GM21786 (cell line): Measurements from ENCODE around the gene RRAGC.
"Not testable (repeated sequence)": the region's sequence is repeated elsewhere in the genome, so short reads cannot be mapped to it uniquely, and the experiment has no call there.

Experiments used
- ATAC-seq: cut with Tn5 transposase; IDR thresholded peaks from one replicate; pipeline ENCODE4 v1.9.1; 2021; ENCODE audit not compliant: unreplicated experiment

RRAGC gene

DNA sequence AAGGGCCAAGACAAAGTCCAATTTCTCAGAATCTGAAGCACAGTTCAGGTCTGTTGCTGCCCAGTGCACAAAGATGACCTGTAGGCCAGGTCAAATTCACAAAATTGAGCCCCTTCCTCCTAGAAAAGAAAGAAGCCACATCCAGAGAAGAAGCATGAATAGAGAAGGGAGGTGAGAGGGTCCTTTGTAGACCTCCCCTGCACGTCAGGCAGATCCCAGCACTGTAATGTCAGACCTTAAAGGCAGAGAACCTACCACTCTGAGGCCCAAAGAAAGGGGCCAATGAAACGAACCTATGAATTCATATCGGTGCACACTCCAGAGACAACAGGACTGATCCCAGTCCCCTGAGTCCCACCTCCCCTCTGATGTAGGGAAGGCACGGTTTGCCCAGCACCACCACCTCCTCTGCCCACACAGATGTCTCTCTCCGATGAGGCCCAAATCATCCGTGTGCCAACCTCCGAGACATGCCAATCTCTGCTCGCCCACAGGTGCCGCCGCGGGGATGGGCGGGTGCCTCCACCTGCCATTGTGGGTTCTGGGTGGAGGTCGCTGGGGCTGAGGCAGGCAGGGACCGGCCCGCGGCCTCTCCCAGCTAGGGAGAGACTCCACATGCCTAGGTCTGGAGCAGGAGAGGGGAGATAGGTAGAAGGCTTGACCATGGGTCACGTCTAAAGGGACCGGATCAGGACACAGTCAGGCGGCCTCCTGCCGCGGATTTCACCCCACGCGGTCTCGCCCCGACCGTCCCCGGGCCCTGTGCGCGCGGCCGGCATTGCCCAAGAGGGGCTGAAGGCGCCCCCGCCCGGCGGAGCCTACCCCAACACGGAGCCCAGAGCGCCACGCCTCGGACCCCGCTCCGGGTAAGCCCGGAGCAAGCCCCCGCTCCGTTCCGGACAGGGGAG, 42.1 kb downstream of the RRAGC start:
- no peak for ATAC-seq

DNA sequence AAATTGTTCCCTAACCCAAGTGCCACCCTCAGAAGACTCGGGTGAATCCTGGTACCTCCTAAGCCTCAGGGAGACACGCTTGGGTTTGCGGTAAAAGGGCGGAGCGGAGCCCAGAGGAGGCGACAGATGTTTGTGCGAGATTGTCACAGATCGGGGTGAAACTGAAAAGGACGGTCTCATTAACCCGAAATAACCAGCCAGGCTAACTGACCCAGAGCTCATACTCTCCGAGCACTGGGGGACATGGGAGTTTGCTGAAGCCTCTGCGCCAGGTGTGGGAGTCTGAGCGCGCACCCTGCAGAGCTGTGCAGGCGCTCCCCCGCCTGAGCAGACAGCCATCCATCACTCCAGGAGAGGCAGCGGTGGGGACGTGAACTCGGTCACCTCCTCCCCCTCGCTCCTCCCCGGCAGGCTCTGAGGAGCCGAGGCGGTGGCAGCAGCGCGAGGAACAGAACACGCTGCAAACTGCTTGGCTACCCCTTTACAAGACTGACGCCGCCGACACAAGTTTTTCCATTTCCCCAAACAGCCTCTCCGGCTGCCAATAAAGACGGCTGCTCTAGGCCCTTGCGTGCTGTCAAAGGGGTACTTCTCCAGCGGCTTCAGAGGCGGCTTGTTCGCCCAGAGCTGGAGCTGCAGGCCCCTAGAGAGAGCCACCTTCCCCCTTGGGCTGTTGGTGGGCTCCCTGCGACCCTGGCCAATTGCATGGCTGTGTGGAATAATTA, 43.5 kb downstream of the RRAGC start:
- ATAC-seq = peak; percentile 77

DNA sequence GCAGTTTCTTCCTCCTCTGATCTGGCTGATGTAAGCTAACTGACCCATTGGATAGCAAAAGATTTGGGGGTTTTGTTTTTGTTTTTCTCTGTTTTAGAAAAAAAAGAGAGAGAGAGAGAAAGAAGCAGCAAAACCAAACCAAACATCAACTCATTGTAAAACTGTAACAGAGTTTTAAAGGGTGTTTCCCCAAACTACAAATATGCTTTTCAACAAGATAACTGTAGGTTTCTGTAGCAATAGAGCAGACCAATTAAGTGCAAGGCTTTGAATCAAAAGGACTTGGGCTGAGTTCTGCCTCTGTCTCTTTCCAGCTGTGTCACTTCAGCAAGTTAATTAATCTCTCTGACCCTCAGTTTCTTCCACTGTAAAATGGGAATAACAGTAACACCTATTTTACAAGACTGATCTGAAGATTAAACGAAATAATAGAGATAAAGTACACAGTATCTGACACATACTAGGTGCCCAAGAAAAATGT, 44.5 kb downstream of the RRAGC start:
- no peak for ATAC-seq

DNA sequence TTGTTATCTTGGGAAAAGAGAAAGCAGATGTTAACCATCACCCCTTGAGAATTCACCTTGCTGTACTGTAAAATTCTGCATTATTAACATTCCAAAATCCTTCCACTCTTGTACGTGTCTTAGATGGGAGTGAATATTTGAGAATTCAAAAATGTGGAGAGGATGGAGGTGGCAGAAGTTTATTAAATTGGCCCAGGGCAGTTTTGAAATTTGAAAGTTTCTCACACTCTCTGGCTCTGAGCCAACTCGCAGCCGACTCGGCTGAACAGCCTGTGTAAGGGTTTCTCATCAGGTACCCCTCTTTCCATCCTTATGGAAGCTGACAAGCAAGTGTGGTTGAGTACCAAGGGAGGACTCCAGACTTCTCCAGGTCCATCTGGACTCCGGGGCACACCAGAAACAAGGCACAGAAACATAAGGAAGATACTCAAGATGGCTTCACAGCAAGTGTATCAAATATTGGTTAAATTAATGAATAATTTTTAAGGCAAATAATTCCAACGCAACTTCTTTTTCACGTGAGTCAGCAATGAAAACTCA, 45.1 kb downstream of the RRAGC start:
- no peak for ATAC-seq

DNA sequence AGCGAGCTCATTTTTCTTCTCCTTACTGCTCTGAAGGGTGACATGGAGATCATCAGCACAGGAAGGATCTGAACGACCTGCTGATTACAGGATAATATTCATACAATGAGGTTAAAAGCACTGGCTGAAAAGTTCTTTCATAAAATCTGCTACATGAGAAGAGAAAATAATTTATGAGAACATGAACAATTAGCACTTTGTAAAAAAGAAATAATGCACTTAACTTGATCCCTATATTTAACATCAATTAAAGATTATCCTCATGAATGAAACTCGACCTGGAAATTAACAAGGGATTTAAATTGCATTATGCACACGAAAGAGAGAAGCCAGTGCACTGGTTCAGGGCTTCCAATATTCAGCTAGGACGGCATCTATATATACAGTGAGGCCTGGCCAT, 46.6 kb downstream of the RRAGC start:
- ATAC-seq = no peak

DNA sequence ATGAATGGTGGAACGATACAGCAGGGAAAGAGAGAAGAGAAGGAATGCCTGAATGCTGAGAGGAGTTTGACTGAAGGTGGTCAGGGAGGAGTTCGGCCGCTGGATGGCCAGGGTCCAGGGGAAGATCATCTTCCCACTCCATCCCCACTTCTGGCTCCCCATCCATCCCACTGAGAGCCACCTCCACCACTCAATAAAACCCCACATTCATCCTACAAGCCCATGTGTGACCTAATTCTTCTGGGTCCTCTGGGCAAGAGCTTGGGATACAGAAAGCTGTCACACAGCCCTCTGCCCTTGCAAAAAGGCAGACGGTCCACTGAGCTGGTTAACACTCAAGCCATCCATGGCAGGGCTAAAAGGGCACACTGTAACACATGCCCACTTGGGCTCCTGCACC, 48.1 kb downstream of the RRAGC start:
- not testable (repeated sequence) for ATAC-seq

DNA sequence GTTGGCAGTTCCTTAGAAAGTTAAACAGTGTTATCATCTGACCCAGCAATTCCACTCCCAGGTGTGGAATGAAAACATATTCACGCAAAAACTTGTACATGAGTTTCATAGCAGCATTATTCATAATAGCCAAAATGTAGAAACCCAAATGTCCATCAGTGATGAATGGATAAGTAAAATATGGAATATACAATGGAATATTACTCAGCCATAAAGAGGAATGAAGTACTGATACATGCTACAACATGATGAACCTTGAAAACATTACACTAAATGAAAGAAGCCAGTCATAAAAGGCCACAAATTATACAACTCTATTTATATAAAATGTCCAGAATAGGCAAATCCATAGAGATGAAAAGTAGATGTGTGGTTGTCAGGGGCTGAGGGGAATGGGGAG, 53.5 kb downstream of the RRAGC start:
- no peak for ATAC-seq

DNA sequence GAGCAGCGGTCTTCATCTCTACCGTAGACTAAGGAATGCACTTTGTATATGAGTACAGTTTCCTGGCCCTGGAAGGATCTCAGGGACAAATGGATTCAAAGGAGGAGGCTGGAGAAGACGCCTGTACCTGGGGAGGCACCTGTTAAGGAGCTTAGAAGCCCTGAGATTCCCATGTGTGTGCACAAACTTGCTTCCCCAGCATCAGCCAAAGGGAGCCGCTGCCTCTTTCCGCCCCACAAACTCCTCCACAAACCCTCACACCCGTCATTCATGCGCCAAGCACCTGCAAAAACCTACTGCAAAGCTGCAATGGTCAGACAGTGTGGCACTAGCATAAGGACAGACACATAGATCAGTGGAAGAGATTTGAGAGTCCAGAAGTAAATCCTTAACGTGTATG, 54.5 kb downstream of the RRAGC start:
- ATAC-seq = no peak

DNA sequence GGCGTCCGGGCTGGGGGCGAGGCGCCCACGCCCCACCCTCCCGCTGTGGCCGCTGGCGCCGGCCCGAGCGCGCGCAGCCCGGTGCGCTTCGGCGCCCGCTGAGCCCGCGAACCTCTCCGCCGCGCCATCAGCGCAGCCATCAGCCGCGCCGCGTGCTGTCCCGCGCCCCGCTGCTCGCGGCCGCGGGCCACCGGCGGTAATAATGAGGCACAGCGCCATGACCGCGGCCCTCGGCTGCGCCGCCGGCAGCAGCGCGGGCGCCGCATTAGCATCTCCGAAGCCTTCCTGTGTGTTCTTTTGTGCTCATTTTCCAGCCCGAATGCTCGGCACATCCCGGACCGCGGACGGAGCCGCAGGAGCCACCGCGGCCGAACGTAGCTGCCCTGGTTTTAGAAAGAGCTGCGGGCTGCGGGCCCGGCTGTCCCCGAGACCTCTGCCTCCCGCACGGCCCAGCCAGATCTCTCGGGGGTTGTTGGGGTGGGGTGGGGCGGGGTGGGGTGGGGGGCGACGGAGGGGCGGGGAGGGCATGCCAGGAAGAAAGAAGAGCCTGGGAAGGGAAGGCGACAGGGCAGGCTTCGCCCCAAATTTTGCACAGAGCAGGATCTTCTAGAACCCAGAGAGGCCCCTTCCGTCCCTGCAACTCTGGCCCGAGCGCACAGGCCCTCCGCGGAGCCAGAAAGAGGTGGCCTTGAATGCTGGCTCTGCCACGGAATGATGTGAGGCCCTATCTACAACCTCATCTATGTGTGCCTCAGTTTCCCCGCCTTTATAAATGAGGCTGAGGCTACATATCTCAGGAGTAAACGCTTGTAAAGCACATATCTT, 55.3 kb downstream of the RRAGC start:
- ATAC-seq = no peak

DNA sequence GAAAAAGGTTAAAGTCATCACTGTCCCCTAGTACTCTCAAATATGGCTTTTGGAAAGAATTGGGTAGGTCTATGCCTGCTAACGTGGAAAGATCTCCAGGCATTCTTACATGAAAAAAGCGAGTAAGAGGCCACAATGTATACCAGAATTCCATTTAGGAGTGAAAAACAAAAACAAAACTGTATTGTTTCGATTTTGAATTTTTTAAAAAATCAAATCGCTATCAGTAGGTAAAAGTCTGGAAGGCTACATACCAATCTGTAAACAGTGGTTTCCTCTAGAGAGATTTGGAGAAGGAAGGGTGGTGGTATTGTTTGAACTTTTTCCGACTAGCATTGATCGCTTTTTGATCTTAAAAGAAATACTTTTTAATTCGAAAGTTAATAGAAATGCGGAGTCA, 55.9 kb downstream of the RRAGC start:
- ATAC-seq = no peak

DNA sequence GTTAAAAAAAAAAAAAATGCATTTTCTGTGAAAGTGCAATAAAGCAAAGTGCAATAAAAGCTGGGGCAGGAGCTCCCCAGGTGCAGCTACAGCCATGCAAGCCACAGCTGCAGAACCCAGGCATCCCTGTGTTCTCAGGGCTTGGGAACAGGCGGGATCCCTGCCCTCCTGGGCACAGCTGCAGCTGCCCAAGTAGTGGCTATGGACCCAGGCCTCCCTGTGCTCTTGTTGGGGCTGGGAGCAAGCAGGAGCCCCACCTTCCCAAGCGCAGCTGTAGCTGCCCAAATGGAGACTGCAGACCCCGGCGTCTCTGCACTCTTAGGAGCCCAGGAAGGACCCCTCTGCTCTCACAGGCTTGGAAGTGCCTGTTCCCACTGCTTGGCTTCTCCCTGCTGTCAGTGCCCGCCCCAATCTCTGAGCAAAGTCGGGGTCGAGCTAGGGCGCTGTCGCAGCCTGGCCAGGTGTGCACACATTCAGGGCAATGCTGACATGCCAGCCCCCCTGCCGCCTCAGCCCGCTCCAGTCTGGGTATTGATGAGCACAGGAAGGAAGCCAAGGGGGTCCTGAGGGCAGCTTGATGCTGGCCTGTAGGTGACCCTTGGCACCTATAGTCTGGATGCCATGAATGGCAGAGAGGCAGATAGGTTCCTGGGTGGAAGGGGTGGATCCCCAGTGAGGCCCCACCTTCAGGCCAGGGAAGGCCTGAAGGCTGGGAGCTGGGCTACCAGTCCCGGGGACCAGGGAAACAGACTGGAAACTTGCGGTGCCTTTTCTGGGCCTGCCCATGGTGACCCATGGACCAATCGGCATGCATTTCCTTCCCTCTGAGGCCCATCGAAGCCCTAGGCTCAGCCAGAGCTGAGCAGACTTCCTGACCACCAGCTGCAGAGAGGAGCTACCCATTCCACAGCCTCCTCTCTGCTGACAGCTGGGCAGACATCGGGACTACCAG, 58.6 kb downstream of the RRAGC start:
- ATAC-seq = no peak

DNA sequence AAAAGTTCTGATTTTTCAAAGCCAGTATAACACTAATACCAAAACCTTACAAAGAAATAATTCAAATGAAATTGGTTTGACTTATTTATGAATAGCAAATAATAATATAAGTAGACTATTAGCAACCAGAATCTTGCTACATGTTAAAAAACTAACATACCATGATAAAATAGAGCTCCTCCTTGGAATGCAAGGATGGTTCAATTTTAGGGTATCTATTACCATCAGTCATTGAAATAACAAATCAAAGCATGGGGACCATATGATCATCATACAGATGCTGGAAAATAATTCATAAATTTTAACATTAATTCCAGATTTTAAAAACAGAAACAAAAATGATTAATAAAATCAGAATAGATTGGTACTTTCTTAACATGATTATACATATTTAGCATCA, 66.3 kb downstream of the RRAGC start:
- no peak for ATAC-seq

DNA sequence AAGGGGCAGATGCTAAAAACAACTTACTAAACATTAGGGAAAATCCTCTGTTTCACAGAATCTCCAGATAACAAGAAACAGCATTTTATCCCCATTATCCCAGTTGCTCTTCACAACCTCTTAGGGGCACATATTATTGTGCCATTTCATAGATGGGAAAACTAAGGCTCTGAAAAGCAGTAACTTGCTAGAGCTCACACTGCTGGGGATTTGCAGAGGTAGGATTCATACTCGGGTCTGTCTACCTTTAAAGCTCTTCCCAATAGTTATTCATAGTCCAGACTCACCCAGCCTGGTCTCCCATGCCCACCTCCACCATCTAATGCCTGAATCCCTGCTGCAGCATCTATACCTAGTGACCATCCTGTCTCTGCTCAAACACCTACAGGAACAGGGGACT, 67.7 kb downstream of the RRAGC start:
- no peak for ATAC-seq

DNA sequence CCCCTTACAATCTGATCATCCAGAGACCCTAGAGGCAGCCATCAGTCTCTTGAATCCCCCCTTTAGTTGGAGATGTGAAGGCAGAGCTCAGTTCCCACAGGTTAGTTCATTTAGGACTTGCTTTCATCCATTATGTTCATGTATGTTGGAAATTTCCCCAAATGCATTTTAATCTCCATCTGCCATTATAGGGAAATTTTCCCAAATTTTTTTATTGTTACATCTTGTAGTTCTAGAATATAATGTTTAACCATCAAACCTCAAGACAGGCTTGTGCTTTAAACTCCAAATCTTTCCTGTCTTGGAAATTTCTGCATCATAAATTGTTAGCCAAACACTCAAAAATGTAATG, 68.4 kb downstream of the RRAGC start:
- no peak for ATAC-seq

DNA sequence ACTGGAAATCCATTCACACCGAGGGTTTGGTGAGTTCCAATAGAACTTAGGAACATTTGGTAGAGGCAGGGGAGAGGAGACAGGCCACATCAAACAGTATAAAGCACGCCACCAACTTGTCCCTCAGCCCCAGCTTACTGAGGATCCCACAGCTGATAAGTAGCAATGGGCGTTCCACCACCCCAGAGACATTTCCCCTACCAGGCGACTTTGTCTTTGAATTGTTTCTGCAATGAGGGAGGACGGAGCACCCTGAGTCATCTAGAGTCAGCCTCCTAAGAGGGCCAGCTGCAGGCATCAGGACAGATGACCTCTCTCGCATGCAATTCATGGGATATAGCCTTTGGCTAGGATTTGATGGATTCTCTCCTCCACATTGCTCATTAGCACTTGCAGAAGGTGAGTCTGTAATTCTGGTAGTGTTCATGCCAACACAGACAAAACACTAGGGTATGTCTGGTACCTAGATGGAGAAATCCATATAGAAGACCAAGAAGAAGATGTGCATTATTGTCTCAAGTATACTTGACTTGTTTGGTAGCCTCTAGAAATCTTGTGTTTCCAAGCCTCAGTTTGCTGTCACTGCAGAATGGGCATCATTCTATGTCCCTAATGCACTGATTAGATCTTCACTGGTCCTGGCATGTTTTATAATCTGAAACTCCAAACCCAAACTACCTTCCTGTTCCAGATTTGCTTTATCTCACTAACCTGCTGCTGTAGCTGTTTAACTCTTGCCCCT, 69.0 kb downstream of the RRAGC start:
- no peak for ATAC-seq

DNA sequence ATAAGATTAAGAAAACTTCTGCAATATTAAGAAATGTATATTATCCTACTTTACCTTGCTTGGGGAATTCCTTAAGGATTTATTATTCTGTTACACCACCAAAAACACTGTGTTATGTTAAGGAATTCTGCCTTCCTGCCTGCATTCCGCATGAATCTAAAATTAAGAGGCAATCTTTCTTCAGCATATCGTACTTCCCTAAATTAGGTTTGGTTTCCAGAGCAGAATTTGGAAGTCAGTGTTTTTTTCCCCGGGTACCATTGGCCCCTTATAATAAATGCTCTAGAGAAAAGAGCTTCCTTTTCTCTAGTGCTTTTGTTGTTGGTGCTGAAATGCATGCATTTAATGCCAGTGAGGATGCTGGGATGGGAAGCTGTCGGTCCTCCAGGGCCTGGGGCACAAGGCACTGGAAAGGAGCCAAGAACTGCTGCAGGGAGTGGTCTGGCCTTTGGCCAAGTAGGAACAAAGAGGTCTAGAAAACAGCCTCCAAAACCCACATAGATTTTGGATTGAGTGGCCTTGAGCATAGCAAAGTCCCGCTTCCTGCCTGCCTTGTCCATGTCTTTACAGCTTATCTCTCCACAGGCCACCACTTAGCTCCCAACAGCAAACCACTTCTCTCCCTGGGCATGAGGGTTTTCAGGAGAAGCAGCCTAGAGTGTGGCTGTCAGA, 69.9 kb downstream of the RRAGC start:
- ATAC-seq = no peak

DNA sequence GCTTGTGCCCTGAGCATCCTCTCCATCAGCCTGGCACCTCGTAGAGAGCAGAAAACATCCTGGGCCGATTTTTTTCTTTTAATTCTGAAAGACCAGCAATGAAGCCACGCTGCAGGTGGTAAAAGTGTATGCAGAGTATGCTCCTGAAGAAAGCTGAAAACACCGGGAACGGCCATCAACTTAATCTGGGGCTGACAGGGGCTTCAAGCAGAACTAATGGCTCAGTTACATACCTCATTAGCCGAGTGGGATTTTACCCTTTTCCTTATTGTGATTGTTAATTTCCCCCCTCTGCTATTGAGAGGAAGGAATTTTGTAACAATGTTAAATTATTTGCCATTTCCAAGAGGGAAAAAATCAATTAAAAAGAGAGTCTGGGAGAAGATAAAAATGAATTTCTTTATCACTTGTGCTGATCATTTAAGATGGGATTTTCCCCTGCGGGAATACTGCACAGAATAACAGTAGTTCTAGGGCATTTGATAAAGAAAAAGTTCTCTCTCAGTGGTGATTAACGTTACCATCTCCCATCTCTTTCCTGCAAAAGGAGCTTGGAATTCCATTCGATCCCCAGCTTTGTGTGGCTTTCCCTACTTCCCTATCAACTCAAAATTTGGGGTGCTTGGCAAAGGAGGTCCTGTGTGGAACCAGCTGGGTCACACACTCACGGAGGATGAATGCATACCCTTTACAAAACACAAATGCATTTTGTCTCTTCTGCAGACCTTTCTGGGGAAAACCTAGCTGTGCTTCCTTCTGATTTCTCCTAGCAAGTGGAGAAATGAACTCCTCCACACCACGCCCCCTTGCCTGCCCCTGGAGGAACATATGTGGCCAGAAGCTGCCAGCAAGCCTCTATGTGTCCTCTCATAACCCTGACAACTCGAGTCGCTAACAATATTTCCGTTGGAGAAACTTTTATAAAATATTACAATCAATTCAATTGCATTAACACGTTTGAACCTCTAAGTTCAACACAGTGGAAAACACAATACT, 70.9 kb downstream of the RRAGC start:
- ATAC-seq = no peak
